Left kidney (tissue), 2 donors: ENCODE results near the gene STYXL1. TPM values are rescaled to one million over a fixed set of nuclear protein-coding genes. Genes with fewer than 3 reads are reported as not detected.

Source experiments
- DNase-seq: peaks from one replicate; pipeline ENCODE4 v3.0.0-alpha.2; 2013
- polyA plus RNA-seq: library from polyadenylated mRNA; unstranded; fragments of 120-200 nt; gene quantifications from one replicate; pipeline ENCODE4 v1.2.1, GENCODE V29; 2013; ENCODE audit not compliant: insufficient read length

The STYXL1 gene
- polyA plus RNA-seq, 1 donor: 47.5 TPM

GRCh38 chr7:75993689-75994387 lies 54.0 kb downstream of the STYXL1 start:
- DNase-seq: peak; percentile 46

- no peak for DNase-seq
Measured at GRCh38 chr7:75992083-75992755, 55.6 kb downstream of the STYXL1 start.

- DNase-seq: no peak
Measured at GRCh38 chr7:75991531-75992082, 56.2 kb downstream of the STYXL1 start.

- DNase-seq: no peak
Measured at GRCh38 chr7:75989500-75990388, 58.1 kb downstream of the STYXL1 start.

GRCh38 chr7:75988568-75989499 lies 59.0 kb downstream of the STYXL1 start:
- DNase-seq: no peak

GRCh38 chr7:75987805-75988567 lies 59.8 kb downstream of the STYXL1 start:
- DNase-seq: no peak

GRCh38 chr7:75987026-75987804 lies 60.6 kb downstream of the STYXL1 start:
- DNase-seq: no peak

- no peak for DNase-seq
Measured at GRCh38 chr7:75986147-75986781, 61.5 kb downstream of the STYXL1 start.

- no peak for DNase-seq
Measured at GRCh38 chr7:75985518-75986146, 62.2 kb downstream of the STYXL1 start.

- DNase-seq: no peak
Measured at GRCh38 chr7:75985009-75985517, 62.7 kb downstream of the STYXL1 start.

- no peak for DNase-seq
Measured at GRCh38 chr7:75984130-75985008, 63.4 kb downstream of the STYXL1 start.

GRCh38 chr7:75983471-75984129 lies 64.2 kb downstream of the STYXL1 start:
- DNase-seq: no peak

- DNase-seq: no peak
Measured at GRCh38 chr7:75982306-75983064, 65.3 kb downstream of the STYXL1 start.

GRCh38 chr7:75981453-75982305 lies 66.1 kb downstream of the STYXL1 start:
- no peak for DNase-seq

GRCh38 chr7:75981203-75981452 lies 66.7 kb downstream of the STYXL1 start:
- DNase-seq: no peak
